NCI-H524 (cell line): ENCODE results near the gene STAC3.

Experiments
- DNase-seq, 2 experiments: peaks; one replicate each; lab custom pipeline; 2025; lab: John Stamatoyannopoulos, UW

Gene STAC3

GRCh38 chr12:57254506-57255280 is 3.7 kb upstream of the STAC3 start:
- DNase-seq = no peak

DNA sequence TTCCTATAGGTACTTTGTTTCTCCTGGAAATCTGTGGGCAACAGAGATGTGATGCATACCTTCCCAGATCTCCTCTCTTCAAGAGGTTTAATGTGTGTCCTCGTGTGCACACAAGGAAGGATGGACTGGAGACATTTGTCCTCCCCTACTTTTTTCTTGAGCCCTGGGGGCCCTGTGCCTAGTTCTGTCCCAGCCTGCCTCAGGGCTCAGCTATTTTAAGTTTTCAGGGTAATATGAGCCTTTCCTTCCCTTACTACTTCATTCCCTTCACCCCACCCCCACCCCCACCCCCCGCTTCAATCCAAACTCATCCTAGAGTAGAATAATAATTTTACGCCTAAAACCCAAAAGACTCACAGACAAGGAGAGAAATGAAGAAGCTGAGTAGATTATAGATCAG is 446 bp downstream of the STAC3 start:
- no peak for DNase-seq

GRCh38 chr12:57248934-57249742 is 1.8 kb downstream of the STAC3 start:
- DNase-seq = no peak

DNA sequence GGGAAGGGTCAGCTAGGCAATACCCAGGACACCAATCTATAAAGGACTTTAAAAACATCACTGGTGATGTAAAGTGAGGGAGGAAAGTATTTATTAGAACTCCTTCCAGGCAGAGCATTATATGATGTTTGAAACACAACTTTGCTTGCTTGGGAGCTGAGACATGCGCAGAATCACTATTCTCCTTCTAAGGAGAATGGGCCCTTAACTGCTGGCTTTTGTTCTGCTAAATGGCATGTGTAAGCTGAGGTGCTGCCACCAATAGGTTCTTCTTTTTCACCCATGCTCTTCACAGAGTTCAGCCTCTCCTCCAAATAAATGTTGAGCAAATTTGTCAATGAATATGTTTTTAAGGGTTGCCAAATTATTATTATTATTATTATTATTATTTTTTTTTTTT is 3.9 kb downstream of the STAC3 start:
- DNase-seq = no peak

DNA sequence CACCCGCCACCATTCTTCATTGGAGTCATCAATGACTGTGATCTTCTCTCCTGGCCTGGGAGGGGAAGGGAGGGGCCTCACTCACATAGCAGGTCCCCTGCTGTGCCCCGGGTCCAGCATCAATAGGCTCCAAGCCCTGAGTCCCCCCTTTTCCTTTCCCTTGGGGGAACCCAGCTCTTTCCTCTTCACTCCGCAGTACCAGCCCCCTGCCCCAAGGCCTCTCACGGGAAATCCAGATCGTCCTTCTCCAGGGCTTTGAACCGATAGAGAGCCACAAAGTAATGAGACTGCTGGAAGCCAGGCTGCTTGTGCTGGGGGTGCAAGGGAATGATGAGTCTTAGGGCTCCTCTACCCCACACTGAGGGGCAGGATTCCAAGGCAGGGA is 6.7 kb downstream of the STAC3 start:
- DNase-seq = no peak

DNA sequence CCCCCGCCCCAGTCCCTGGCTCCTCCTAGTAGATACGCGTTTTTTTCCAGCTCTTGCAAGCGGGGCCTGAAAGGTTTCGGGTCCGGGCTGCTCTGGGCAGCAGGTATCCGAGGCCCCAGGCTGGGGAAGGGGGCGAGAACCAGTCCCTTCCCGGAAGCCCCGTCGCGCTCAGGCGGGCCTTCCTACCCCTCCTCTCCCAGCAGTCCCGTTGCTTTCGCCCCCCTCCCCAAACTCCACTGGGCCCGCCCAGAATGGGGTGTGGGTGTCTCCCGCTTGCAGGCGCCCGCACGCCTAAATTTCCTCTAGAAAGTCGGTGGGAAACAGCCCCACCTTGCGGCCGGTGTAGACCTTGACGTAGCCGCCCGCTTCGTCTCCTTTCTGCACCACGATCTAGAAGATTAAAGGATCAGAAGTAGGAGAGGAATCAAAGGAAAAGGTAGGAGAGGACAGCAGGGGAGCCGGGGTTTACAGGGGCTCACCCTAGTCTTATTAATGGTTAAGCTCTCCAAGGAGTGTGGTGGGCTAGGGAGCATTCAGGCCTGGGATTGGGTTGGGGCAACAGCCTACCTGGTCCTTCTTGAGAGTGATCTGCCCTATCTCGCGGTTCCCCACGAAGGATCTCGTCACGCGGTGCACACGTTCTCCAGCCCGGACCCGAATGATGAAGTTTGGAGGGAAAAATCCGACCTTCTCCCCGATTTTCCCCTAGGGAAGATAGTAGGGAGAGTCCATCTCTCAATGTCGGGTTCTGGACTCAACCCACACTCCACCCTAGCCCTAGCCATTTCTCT is 7.3 kb downstream of the STAC3 start:
- peak; percentile 39 to 78 for DNase-seq

DNA sequence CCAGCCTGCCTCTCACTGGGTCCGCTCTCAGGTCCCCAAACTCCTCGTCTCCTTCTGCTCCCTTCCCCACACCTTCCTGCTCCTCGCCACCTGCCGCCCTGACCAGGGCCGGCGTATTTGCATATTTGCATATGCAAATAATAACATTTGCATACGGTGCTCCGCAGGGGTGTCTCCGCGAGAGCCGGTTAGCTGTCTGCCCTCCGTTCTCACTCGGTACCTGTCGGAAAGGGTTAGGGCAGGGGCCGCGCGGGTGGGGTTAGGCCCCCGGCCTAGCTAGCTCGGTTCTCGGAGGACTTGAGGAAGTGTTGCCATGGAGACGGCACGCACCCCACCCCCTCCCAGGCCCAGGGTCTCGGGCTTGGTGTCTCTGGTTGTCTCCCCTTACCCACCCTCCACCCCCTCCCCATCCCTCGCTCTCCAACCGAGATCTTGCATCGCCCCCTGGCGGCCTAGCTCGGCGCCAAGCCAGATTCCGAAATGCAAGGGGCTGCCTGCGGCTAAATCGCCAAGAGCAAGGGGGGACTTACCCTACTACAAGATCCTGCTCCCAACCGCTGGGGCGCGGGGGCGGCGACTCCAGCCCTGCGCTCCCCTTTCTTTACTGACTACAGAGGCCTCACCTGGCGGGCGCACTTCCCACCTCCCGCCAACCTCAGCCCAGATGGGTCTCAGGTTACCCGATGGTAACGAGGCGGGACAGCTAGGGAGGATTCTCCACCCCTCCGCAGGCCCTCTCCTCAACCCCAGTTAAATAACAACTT is 8.1 kb downstream of the STAC3 start:
- peak; percentile 91 to 92 for DNase-seq

DNA sequence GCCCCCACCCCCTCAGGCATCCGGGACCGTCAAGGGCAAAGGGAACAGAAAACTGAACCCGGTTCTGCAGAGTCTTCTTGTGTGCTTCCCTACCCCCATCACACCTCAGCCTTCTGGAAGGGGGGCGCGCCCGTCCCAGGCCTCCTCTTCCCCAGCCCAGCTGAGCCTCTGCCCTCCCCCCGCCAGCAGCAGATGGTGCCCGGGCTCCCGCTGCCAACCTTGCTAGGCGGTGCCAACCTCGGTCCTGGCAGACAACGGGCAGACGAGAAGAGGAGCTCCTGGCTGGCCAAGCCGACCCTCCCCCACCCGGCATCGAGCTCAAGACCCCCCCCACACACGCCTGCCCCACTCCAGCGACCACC is 8.7 kb downstream of the STAC3 start:
- peak; percentile 83 to 85 for DNase-seq

DNA sequence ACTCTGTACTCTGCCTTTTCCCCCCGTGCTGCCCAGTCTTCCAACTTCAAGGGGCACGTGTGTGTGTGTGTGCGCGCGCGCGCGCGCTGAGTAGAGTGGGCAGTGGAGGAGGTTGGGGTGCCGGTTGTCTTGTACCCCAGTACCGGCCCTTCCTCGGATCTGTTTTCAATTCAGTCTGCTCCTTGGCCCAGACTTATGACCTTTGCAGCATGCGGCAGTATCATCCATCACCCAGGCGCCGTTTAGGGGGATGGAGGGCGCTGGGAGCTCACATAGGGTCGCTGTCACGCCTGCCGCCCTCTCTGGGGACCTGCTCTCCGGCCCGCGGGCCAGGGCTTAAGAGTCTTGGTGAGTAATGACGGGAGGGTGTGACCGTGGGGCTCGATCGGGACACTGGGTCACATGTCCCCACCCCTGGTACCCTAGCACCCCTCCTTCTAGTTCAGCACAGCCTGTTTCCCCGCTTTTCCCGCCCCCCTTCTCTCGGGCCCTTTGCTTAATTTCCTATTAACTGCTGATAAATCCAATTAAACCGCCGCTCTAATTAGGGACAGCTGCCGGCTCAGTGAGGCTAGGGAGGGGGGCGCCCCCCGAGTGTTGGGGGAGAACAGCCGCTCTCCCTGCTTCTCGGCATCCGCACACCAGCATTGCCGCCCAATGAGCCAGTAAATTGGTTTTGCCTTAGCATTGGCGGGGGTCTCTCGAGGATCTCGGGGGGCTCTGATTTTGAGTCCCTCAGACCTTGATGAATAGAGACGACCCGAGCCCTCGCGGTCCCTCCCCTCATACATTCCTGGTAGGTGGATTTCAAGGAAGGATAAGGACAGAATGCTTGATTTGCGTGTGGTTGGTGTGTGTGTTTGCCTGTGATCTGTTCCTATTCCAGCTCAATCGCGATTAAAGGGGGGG is 9.3 kb downstream of the STAC3 start:
- peak; percentile 76 to 80 for DNase-seq

- peak; percentile 51 to 72 for DNase-seq
Measured at GRCh38 chr12:57240926-57241401, 10.0 kb downstream of the STAC3 start.

DNA sequence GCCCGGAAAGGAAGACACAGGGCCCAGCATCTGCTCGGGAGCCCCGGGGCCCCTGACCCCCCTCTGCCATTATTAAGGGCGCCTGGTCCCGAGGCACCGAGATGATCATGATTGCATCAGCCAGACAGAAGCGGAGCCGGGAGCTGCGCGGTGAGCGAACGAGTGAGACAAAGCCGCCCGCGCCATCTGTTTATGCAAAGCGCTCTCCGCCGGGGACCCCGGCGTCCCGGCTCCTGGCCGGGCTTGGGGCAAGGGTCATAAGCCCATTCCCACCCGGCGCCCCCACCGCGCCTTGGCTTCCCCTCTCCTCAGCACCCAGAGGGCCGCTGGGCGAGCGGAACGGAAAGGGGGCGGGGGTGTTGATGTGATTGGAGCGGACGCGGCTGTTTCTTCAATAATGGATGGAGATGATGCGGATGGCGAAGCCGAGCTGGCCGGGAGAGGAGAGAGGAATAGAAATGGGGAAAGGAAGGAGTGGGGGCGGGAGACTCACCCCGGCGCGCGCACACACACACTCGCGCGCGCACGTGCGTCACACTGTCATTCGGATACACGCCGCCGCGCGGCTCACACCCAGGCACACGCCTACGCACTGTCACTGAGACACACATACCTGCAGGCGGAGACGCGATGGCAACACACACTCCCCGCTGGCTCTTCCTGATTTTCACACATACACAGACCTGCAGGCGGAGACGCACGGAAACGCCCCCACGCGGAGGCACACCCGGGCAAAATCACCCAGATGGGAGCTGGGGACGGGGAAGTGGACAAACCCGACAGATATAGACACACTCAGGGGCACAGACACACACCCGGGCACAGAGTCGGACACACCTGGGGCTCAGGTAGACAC is 10.7 kb downstream of the STAC3 start:
- DNase-seq = peak; percentile 58 to 74

GRCh38 chr12:57239587-57240065 is 11.4 kb downstream of the STAC3 start:
- peak in 1 of 2 experiments; percentile 49 for DNase-seq

DNA sequence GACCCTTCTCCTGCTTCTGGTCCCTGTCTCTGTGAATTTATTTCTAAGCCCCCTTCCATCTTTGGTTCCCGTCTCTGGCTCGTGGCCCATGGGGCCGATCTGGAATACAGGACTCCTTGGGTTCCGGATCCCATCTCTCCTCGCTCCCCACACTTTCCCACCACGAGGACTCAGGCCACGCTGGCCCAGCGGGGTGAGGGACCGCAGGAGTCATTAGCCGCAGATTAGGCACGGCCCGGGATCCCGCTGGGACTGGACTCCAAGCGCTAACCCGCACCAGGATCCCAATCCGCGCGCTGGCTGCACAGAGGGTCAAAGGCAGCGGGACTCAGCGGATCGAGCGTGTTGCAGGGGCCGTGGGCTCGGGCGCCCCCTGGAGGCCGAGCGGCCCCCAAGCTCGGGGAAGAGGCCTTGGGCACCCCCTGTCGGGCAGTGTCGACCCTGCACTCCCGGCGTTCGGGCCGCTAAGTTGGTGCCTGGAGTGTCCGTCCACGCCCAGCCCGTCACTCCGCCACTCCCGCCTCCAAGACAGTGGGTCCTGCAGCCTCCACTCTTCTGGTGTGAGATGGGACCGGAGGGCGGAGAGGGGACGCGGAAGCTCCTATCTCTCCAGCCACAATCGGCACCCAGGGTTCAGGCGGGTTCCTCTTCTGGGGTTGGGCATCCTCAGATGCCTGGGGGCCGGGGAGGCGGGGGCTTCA is 12.0 kb downstream of the STAC3 start:
- DNase-seq = peak; percentile 63 to 79

GRCh38 chr12:57237932-57238853 is 12.8 kb downstream of the STAC3 start:
- DNase-seq = peak in 1 of 2 experiments; percentile 47

DNA sequence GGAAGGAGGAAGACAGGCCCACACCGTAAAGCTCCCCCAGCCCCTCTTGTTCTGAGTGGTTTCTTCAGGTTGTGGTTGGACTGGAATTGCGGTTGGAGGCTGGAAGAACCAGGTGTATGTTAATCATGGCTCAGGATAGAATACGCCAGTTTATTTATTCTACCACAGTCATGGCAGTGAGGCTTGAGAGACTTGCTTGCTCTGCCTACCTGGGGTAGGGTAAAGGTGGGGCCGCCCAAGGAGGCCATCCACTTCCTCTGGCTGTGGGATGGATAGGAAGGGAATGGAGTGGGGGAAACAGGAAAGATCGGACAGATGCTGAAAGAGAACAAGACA is 13.4 kb downstream of the STAC3 start:
- DNase-seq = no peak

GRCh38 chr12:57236925-57237595 is 13.9 kb downstream of the STAC3 start:
- DNase-seq = no peak

- DNase-seq = no peak
Measured at GRCh38 chr12:57236201-57236924, 14.6 kb downstream of the STAC3 start.
